ENCODE measurements around the gene ESYT2.

- TF ChIP-seq CTCF (IDR thresholded peaks at IDR 0.05; ENCODE audit: insufficient read depth, low read depth, low read length) (no peak), EZH2 (IDR thresholded peaks at IDR 0.05; ENCODE audit: insufficient read depth, low read length) (no peak)
Observed at GRCh38 chr7:158864833-158865232, 35.5 kb upstream of the ESYT2 start.

Measured in astrocyte (in vitro differentiated cells and primary cell).